C4-2B (cell line): ENCODE results near the gene RHBDD3.

ENCODE experiments used
- CTCF ChIP-seq: fragments of 450-650 bp; conservative IDR thresholded peaks from 2 replicates; pipeline ENCODE4 v1.5.1; 2017; ENCODE audit warnings: mild to moderate bottlenecking
- ZFX ChIP-seq: fragments of 450-650 bp; IDR thresholded peaks from 2 replicates; pipeline ENCODE4 v1.6.1; 2017

- TF ChIP-seq CTCF (no peak), ZFX (no peak)
Measured at GRCh38 chr22:29310863-29311339, 43.1 kb upstream of the RHBDD3 start.
